ENCODE results near the gene ESAM.

- no peak for TF ChIP-seq CTCF (optimal IDR thresholded peaks at IDR 0.05 in 1 of 3, IDR thresholded peaks at IDR 0.05 in 1 of 3, conservative IDR thresholded peaks at IDR 0.05 in 1 of 3; ENCODE audit: extremely low read depth in 1 of 3, insufficient read depth in 2 of 3, low read length in 3 of 3)
- TF ChIP-seq EZH2 (IDR thresholded peaks at IDR 0.05; ENCODE audit: low read length): no peak
Measured at GRCh38 chr11:124748481-124749343, 13.4 kb downstream of the ESAM start.
